H1 (cell line): ENCODE results near the gene MPST.

Experiments used
- GTF2F1 ChIP-seq: IDR thresholded peaks from 2 replicates; pipeline ENCODE4 v1.6.1; 2012; ENCODE audit warnings: low read depth, low read length, improper control_type of control experiment, borderline replicate concordance
- TF ChIP-seq, protein P1 (sequence below), 3 experiments: IDR thresholded peaks; 1 replicate in 2 of 3; 2 replicates in 1 of 3; pipeline versions ENCODE4 v1.5.1 to v1.6.1; 2011; ENCODE audit warnings: low read length in 3 of 3, mild to moderate bottlenecking in 3 of 3, inconsistent platforms in 2 of 3, low read depth in 1 of 3, moderate library complexity in 1 of 3; ENCODE audit not compliant: insufficient read depth in 1 of 3; ENCODE audit errors: control extremely low read depth in 1 of 3

- TF ChIP-seq GTF2F1: no peak
- TF ChIP-seq, protein P1, sequence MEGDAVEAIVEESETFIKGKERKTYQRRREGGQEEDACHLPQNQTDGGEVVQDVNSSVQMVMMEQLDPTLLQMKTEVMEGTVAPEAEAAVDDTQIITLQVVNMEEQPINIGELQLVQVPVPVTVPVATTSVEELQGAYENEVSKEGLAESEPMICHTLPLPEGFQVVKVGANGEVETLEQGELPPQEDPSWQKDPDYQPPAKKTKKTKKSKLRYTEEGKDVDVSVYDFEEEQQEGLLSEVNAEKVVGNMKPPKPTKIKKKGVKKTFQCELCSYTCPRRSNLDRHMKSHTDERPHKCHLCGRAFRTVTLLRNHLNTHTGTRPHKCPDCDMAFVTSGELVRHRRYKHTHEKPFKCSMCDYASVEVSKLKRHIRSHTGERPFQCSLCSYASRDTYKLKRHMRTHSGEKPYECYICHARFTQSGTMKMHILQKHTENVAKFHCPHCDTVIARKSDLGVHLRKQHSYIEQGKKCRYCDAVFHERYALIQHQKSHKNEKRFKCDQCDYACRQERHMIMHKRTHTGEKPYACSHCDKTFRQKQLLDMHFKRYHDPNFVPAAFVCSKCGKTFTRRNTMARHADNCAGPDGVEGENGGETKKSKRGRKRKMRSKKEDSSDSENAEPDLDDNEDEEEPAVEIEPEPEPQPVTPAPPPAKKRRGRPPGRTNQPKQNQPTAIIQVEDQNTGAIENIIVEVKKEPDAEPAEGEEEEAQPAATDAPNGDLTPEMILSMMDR (IDR thresholded peaks at IDR 0.05; ENCODE audit: control extremely low read depth in 1 of 3, insufficient read depth in 1 of 3, low read depth in 1 of 3, low read length in 3 of 3): no peak
These were observed 13.3 kb downstream of the MPST start for GRCh38 chr22:37032535-37033460.
